Measurements from ENCODE around the gene PIK3C2G. TPM values are rescaled to one million over a fixed set of nuclear protein-coding genes. Genes with fewer than 3 reads are reported as not detected.

Gene PIK3C2G
- total and polyA plus RNA-seq, 8 donors, result 0.60 to 3.2 (median 1.5) TPM

DNA sequence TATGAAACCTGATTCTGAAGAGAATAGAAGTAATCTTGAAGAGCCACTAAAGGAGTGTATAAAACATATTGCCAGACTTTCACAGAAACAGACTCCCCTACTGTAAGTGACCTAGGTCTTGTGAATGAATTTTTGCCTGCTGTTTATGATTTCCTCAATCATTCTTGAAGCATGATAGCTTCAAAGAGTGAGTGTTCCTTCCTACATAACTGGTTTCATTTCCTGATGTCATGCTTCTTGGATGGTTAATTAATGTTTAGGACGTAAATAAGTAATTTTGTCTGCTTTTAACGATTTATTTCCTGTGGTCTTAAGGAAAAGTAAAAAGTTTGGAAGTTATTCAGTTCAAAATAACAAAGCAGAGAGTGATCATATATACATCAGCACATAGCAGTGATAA lies 129.8 kb downstream of the PIK3C2G start:
- ATAC-seq (no peak), DNase-seq (no peak), FAIRE-seq (no peak)
- Histone ChIP-seq H3K27me3 (no peaks in the 10 kb centered on the region), H3K36me3 (no peaks in the 10 kb centered on the region), H3K4me1 (no peaks in the 10 kb centered on the region), H3K27ac (no peak overlapping the region), H3K9me3 (no peaks in the 10 kb centered on the region), H3K4me3 (no peak overlapping the region)
- TF ChIP-seq, protein P1, sequence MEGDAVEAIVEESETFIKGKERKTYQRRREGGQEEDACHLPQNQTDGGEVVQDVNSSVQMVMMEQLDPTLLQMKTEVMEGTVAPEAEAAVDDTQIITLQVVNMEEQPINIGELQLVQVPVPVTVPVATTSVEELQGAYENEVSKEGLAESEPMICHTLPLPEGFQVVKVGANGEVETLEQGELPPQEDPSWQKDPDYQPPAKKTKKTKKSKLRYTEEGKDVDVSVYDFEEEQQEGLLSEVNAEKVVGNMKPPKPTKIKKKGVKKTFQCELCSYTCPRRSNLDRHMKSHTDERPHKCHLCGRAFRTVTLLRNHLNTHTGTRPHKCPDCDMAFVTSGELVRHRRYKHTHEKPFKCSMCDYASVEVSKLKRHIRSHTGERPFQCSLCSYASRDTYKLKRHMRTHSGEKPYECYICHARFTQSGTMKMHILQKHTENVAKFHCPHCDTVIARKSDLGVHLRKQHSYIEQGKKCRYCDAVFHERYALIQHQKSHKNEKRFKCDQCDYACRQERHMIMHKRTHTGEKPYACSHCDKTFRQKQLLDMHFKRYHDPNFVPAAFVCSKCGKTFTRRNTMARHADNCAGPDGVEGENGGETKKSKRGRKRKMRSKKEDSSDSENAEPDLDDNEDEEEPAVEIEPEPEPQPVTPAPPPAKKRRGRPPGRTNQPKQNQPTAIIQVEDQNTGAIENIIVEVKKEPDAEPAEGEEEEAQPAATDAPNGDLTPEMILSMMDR (IDR thresholded peaks at IDR 0.05), result no peak
- intact Hi-C loops (cut with DNase I), result no loop called here
- WGBS, 2 donors, result 21 to 27% methylated on average over 2 of the region's 2 CpGs

DNA sequence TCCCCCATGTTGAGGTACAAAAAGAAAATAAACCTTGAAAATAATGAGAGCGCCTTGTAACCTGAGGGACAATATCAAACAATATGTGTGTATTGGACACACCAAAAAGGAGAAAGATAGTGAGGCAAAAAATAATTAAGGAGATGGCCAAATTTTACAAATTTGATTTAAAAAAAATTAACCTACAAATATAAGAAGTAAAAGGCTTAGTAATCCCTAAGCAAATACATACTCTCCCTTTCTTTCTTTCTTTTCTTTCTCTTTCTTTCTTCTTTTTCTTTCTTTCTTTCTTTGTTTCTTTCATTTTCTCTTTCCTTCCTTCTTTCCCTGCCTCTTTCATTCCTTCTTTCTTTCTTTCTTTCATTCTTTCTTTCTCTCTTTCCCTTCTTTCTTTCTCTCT lies 133.4 kb downstream of the PIK3C2G start:
- no peak for FAIRE-seq
- H3K4me1 ChIP-seq, result no peaks in the 10 kb centered on the region
- no peaks in the 10 kb centered on the region for H3K27me3 ChIP-seq
- H3K36me3 ChIP-seq, result no peaks in the 10 kb centered on the region
- 94 to 97% methylated on average over 1 of the region's 1 CpG for WGBS, 2 donors
- no peak overlapping the region for H3K27ac ChIP-seq
- no peak for ATAC-seq
- no peak overlapping the region for H3K4me3 ChIP-seq
- TF ChIP-seq, protein P1 (IDR thresholded peaks at IDR 0.05), result no peak
- no peak for DNase-seq
- H3K9me3 ChIP-seq, result no peaks in the 10 kb centered on the region
- intact Hi-C loops (cut with DNase I), result no loop called here

DNA sequence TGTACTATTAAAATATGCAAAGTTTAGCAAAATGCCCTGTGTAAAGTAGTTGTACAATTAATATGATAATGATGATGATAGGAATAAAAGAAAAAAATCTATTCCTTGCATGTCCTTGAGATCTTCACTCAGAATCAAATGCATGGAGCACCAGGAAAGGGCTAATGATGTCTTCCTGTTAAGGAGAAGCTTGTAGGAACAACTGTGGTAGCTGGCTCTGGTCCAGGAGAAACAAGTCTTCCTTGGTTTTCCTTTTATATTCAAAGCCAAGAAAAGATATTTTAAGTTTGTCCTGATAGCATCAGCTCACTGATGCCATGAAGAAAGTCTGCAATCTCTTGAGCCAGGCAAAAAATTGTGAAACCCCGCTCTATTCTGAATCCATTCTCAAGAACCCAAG lies 138.9 kb downstream of the PIK3C2G start:
- 92 to 95% methylated on average over 1 of the region's 1 CpG for WGBS, 2 donors
- Histone ChIP-seq H3K9me3 (no peaks in the 10 kb centered on the region), H3K4me3 (no peak overlapping the region), H3K4me1 (no peaks in the 10 kb centered on the region), H3K27me3 (no peaks in the 10 kb centered on the region), H3K27ac (no peak overlapping the region), H3K36me3 (no peaks in the 10 kb centered on the region)
- intact Hi-C loops (cut with DNase I), result no loop called here
- TF ChIP-seq, protein P1 (IDR thresholded peaks at IDR 0.05), result no peak
- DNase-seq (no peak), FAIRE-seq (no peak), ATAC-seq (no peak)

DNA sequence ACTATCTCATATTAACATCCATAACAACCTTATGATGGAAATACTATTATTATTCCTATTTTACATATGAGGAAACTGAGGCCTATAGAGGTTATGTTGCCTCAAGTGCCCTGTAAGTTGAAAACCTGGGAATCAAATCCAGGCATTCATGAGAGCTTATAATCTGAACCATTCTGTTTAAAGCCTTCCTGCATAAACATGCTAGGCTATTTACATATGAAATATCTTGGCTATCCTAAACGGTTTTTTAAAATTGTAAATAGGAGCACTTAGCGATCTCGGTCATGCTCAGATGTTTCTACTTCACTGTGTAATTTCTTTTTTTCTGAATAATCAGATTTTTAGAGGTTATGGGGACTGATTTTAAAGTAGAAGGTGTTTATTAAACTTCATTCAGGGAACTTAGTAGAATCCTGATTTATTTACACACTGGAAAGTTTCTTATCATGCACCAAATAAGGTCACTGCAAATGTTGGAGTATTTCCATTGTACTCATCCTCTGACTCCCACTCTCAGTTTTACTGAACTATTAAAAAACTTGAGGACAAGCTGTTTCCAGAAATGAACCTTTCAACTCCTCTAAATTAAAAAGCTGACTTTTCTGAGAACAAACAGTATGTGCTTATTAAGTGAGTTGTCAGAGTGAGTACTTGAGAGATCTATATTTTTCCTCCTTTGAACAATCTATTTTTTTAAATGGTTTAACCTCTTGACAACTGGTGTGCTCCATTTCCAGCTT lies 141.7 kb downstream of the PIK3C2G start:
- Histone ChIP-seq H3K4me3 (no peak overlapping the region), H3K4me1 (no peaks in the 10 kb centered on the region), H3K27me3 (no peaks in the 10 kb centered on the region), H3K36me3 (no peaks in the 10 kb centered on the region), H3K9me3 (no peaks in the 10 kb centered on the region), H3K27ac (no peak overlapping the region)
- no peak for DNase-seq
- TF ChIP-seq, protein P1 (IDR thresholded peaks at IDR 0.05), result no peak
- intact Hi-C loops (cut with DNase I), result no loop called here
- no peak for ATAC-seq
- no peak for FAIRE-seq
- 66 to 75% methylated on average over 3 of the region's 3 CpGs for WGBS, 2 donors

DNA sequence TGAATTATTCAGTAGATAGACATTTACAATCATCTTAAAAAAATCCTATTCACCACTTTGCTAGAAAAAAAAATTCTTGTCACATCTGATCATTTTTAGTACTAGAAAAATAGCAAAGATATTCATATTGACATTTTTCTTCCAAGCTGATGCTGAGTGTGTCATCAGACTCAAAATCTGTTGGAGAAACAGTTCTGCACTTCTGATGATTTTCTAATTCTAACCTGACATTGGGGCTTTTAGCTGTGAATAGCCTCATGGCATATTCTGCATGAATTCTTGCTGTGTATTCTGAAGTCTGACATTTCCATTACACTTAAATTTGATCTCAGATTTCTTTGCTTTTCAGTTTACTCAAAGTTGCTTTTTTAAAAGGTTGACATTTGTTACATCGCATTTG lies 150.1 kb downstream of the PIK3C2G start:
- H3K9me3 ChIP-seq, result no peaks in the 10 kb centered on the region
- no peak overlapping the region for H3K27ac ChIP-seq
- ATAC-seq (no peak), DNase-seq (no peak), FAIRE-seq (no peak)
- WGBS, 2 donors, result 77 to 83% methylated on average over 1 of the region's 1 CpG
- no peaks in the 10 kb centered on the region for H3K36me3 ChIP-seq
- TF ChIP-seq, protein P1 (IDR thresholded peaks at IDR 0.05), result no peak
- H3K27me3 ChIP-seq, result no peaks in the 10 kb centered on the region
- no peak overlapping the region for H3K4me3 ChIP-seq
- intact Hi-C loops (cut with DNase I), result no loop called here
- H3K4me1 ChIP-seq, result no peaks in the 10 kb centered on the region

Data from pancreas (tissue), 10 donors.